ENCODE results near the gene WDR6. TPM values are rescaled to one million over a fixed set of nuclear protein-coding genes. Genes with fewer than 3 reads are reported as not detected.

WDR6 gene
- total RNA-seq, 1 donor, result 98.4 TPM

DNA sequence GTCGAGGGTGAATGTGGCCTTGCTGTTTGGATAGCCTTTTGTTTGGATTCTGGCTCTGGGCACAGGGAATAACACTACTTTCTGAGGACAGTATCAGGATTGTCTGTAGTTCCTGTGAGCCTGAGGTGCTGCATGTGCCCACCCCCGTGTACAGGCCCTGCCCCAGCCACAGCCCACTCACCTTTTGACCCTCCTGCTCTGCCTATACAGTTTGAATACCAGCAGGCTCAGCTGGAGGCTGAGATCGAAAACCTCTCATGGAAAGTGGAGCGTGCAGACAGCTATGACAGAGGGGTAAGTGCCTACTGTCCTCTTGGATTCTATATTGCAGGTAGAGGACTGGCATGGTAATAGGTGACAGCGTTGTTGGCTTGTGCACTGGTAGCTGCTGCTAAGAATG, 24.5 kb upstream of the WDR6 start:
- H3K36me3 ChIP-seq (ENCODE audit: insufficient read depth, low read length), result peaks cover 70% of the 10 kb centered on the region
- H3K4me3 ChIP-seq (ENCODE audit: insufficient read depth, low read length), result no peak overlapping the region
- no peak overlapping the region for H3K4me2 ChIP-seq (ENCODE audit: insufficient read depth, low read length)
- no peaks in the 10 kb centered on the region for H3K9me3 ChIP-seq (ENCODE audit: low read depth, low read length)
- no peaks in the 10 kb centered on the region for H3K27me3 ChIP-seq (ENCODE audit: insufficient read depth, low read length)
- peaks cover 2% of the 10 kb centered on the region for H4K20me1 ChIP-seq (ENCODE audit: insufficient read depth, low read length)
- no peak for TF ChIP-seq CTCF (IDR thresholded peaks at IDR 0.05; ENCODE audit: extremely low read depth, low read depth, low read length)
- H2AFZ ChIP-seq (ENCODE audit: low read length), result no peak overlapping the region
- no peak overlapping the region for H3K27ac ChIP-seq (ENCODE audit: low read depth, low read length)
- no peak for DNase-seq (ENCODE audit: insufficient read length, low spot score, missing footprints)
- no peaks in the 10 kb centered on the region for H3K4me1 ChIP-seq (ENCODE audit: insufficient read depth, low read length)
- no peaks in the 10 kb centered on the region for H3K79me2 ChIP-seq (ENCODE audit: insufficient read depth, low read length)

DNA sequence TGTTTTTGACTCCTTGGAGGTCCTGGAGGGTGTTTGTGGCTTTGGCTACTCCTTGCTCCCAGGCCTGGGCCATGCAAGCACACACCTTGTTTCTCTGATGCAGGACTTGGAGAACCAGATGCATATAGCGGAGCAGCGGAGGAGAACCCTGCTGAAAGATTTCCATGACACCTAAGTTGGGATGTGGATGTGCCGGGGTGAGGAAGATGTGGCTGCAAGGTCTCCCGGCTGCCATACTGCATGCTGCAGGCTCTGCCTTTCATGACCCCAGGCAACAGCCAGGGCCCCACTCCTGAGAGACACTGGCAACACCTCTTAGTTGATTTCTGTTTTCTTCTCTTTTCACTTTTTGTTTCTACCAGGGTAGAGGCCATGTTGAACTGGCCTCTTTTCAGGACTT, 24.1 kb upstream of the WDR6 start:
- no peak overlapping the region for H3K27ac ChIP-seq (ENCODE audit: low read depth, low read length)
- no peaks in the 10 kb centered on the region for H3K27me3 ChIP-seq (ENCODE audit: insufficient read depth, low read length)
- peaks cover 2% of the 10 kb centered on the region for H4K20me1 ChIP-seq (ENCODE audit: insufficient read depth, low read length)
- no peak for DNase-seq (ENCODE audit: insufficient read length, low spot score, missing footprints)
- no peaks in the 10 kb centered on the region for H3K79me2 ChIP-seq (ENCODE audit: insufficient read depth, low read length)
- no peak overlapping the region for H2AFZ ChIP-seq (ENCODE audit: low read length)
- no peak overlapping the region for H3K4me2 ChIP-seq (ENCODE audit: insufficient read depth, low read length)
- no peak for TF ChIP-seq CTCF (IDR thresholded peaks at IDR 0.05; ENCODE audit: extremely low read depth, low read depth, low read length)
- H3K9me3 ChIP-seq (ENCODE audit: low read depth, low read length), result no peaks in the 10 kb centered on the region
- no peak overlapping the region for H3K4me3 ChIP-seq (ENCODE audit: insufficient read depth, low read length)
- H3K4me1 ChIP-seq (ENCODE audit: insufficient read depth, low read length), result no peaks in the 10 kb centered on the region
- H3K36me3 ChIP-seq (ENCODE audit: insufficient read depth, low read length), result peaks cover 66% of the 10 kb centered on the region

- no peak overlapping the region for H2AFZ ChIP-seq (ENCODE audit: low read length)
- peaks cover 8% of the 10 kb centered on the region for H3K4me1 ChIP-seq (ENCODE audit: insufficient read depth, low read length)
- no peaks in the 10 kb centered on the region for H3K27me3 ChIP-seq (ENCODE audit: insufficient read depth, low read length)
- no peaks in the 10 kb centered on the region for H3K9me3 ChIP-seq (ENCODE audit: low read depth, low read length)
- H3K4me2 ChIP-seq (ENCODE audit: insufficient read depth, low read length), result no peak overlapping the region
- H3K79me2 ChIP-seq (ENCODE audit: insufficient read depth, low read length), result peaks cover 5% of the 10 kb centered on the region
- H3K4me3 ChIP-seq (ENCODE audit: insufficient read depth, low read length), result no peak overlapping the region
- no peak for TF ChIP-seq CTCF (IDR thresholded peaks at IDR 0.05; ENCODE audit: extremely low read depth, low read depth, low read length)
- DNase-seq (ENCODE audit: insufficient read length, low spot score, missing footprints), result no peak
- peaks cover 55% of the 10 kb centered on the region for H3K36me3 ChIP-seq (ENCODE audit: insufficient read depth, low read length)
- peaks cover 2% of the 10 kb centered on the region for H4K20me1 ChIP-seq (ENCODE audit: insufficient read depth, low read length)
- H3K27ac ChIP-seq (ENCODE audit: low read depth, low read length), result no peak overlapping the region
These were observed 22.5 kb upstream of the WDR6 start for GRCh38 chr3:48984663-48985062.

GRCh38 chr3:48985831-48986376, 21.3 kb upstream of the WDR6 start:
- DNase-seq (ENCODE audit: insufficient read length, low spot score, missing footprints), result no peak
- Histone ChIP-seq H3K36me3 (ENCODE audit: insufficient read depth, low read length) (peaks cover 44% of the 10 kb centered on the region), H3K4me2 (ENCODE audit: insufficient read depth, low read length) (no peak overlapping the region), H3K9me3 (ENCODE audit: low read depth, low read length) (no peaks in the 10 kb centered on the region), H3K27ac (ENCODE audit: low read depth, low read length) (no peak overlapping the region), H2AFZ (ENCODE audit: low read length) (no peak overlapping the region), H3K27me3 (ENCODE audit: insufficient read depth, low read length) (no peaks in the 10 kb centered on the region), H3K4me1 (ENCODE audit: insufficient read depth, low read length) (peaks cover 12% of the 10 kb centered on the region), H3K79me2 (ENCODE audit: insufficient read depth, low read length) (peaks cover 13% of the 10 kb centered on the region), H4K20me1 (ENCODE audit: insufficient read depth, low read length) (peaks cover 2% of the 10 kb centered on the region), H3K4me3 (ENCODE audit: insufficient read depth, low read length) (no peak overlapping the region)
- TF ChIP-seq CTCF (IDR thresholded peaks at IDR 0.05; ENCODE audit: extremely low read depth, low read depth, low read length), result no peak

Measured in osteoblast (primary cell).